GM08714 (cell line): ENCODE data around the gene MIS12.

Experiments used
- H3K4me3 ChIP-seq: fragments of 200-500 bp; sonication (Bioruptor generic); 2 replicates; pipeline ENCODE4 v1.5.1; 2014; ENCODE audit warnings: mild to moderate bottlenecking, low read length, inconsistent platforms
- ZNF274 ChIP-seq: IDR thresholded peaks from 2 replicates; pipeline ENCODE4 v1.6.1; 2012; ENCODE audit warnings: mild to moderate bottlenecking, low read depth, low read length

Gene MIS12

GRCh38 chr17:5510771-5511170 is 24.4 kb downstream of the MIS12 start:
- no peak overlapping the region for H3K4me3 ChIP-seq
- TF ChIP-seq ZNF274, result no peak

GRCh38 chr17:5511401-5512225 is 25.2 kb downstream of the MIS12 start:
- H3K4me3 ChIP-seq, result no peak overlapping the region

GRCh38 chr17:5513628-5514027 is 27.3 kb downstream of the MIS12 start:
- no peak for TF ChIP-seq ZNF274
- H3K4me3 ChIP-seq, result no peak overlapping the region

More at GRCh38 chr17:5511401-5512225, 25.2 kb downstream of the MIS12 start:
- TF ChIP-seq ZNF274, result no peak

GRCh38 chr17:5514976-5515375 is 28.6 kb downstream of the MIS12 start:
- H3K4me3 ChIP-seq, result no peak overlapping the region

GRCh38 chr17:5516060-5516792 is 29.9 kb downstream of the MIS12 start:
- TF ChIP-seq ZNF274, result no peak
- H3K4me3 ChIP-seq, result no peak overlapping the region

More at GRCh38 chr17:5514976-5515375, 28.6 kb downstream of the MIS12 start:
- no peak for TF ChIP-seq ZNF274

- TF ChIP-seq ZNF274, result no peak
Observed at GRCh38 chr17:5522476-5522875, 36.1 kb downstream of the MIS12 start.

GRCh38 chr17:5523249-5523648 is 36.9 kb downstream of the MIS12 start:
- TF ChIP-seq ZNF274, result no peak
- no peak overlapping the region for H3K4me3 ChIP-seq

More at GRCh38 chr17:5522476-5522875, 36.1 kb downstream of the MIS12 start:
- H3K4me3 ChIP-seq, result no peak overlapping the region

- no peak for TF ChIP-seq ZNF274
Observed at GRCh38 chr17:5526821-5527598, 40.6 kb downstream of the MIS12 start.

GRCh38 chr17:5527601-5528250 is 41.4 kb downstream of the MIS12 start:
- no peak for TF ChIP-seq ZNF274
- no peak overlapping the region for H3K4me3 ChIP-seq

More at GRCh38 chr17:5526821-5527598, 40.6 kb downstream of the MIS12 start:
- H3K4me3 ChIP-seq, result no peak overlapping the region

- H3K4me3 ChIP-seq, result no peak overlapping the region
- TF ChIP-seq ZNF274, result no peak
Observed at GRCh38 chr17:5530265-5531084, 44.1 kb downstream of the MIS12 start.

GRCh38 chr17:5531085-5531418 is 44.7 kb downstream of the MIS12 start:
- H3K4me3 ChIP-seq, result no peak overlapping the region
- TF ChIP-seq ZNF274, result no peak

GRCh38 chr17:5532581-5532980 is 46.2 kb downstream of the MIS12 start:
- TF ChIP-seq ZNF274, result no peak
- no peak overlapping the region for H3K4me3 ChIP-seq
